NCI-H2029 (cell line): ENCODE results near the gene SKP1.
A peak's percentile ranks its signal among the peaks of the same experiment; 100 is the strongest.

ENCODE experiments used
- DNase-seq: peaks from one replicate; lab custom pipeline; 2025; lab: John Stamatoyannopoulos, UW

The SKP1 gene

GRCh38 chr5:134113902-134114875, 62.6 kb downstream of the SKP1 start, which contains the start of gene TCF7:
Gene TCF7, plus strand, starts transcription at chr5:134114681. Its CDS starts 226 bp downstream, at chr5:134114907.
- peak; percentile 50 for DNase-seq

- DNase-seq = no peak
Observed at GRCh38 chr5:134113363-134113889, 63.3 kb downstream of the SKP1 start.

GRCh38 chr5:134112726-134113362, 63.9 kb downstream of the SKP1 start:
- DNase-seq = no peak

- DNase-seq = no peak
Observed at GRCh38 chr5:134111741-134112647, 64.8 kb downstream of the SKP1 start.

GRCh38 chr5:134110382-134110781, 66.4 kb downstream of the SKP1 start:
- no peak for DNase-seq

- DNase-seq = no peak
Observed at GRCh38 chr5:134107779-134108178, 69.0 kb downstream of the SKP1 start.

- DNase-seq = no peak
Observed at GRCh38 chr5:134106991-134107701, 69.6 kb downstream of the SKP1 start.

GRCh38 chr5:134103998-134104654, 72.6 kb downstream of the SKP1 start:
- no peak for DNase-seq

GRCh38 chr5:134103397-134103796, 73.4 kb downstream of the SKP1 start:
- no peak for DNase-seq

GRCh38 chr5:134101686-134102439, 74.9 kb downstream of the SKP1 start:
- DNase-seq = no peak

- DNase-seq = no peak
Observed at GRCh38 chr5:134100283-134101091, 76.3 kb downstream of the SKP1 start.

GRCh38 chr5:134099939-134100282, 76.8 kb downstream of the SKP1 start:
- no peak for DNase-seq

- DNase-seq = no peak
Observed at GRCh38 chr5:134099288-134099872, 77.4 kb downstream of the SKP1 start.
